ENCODE measurements around the gene MELTF. TPM values are rescaled to one million over a fixed set of nuclear protein-coding genes. Genes with fewer than 3 reads are reported as not detected.

MELTF gene
- total RNA-seq, 1 experiment from 2014 or later = 9.2 TPM

- no peaks in the 10 kb centered on the region for H3K9me3 Mint-ChIP-seq
These were observed 11.0 kb upstream of the MELTF start for GRCh38 chr3:197040658-197041057.

More at GRCh38 chr3:197040658-197041057, 11.0 kb upstream of the MELTF start:
- Histone ChIP-seq H2BK12ac (ENCODE audit: insufficient read length, low read depth, low read length) (no peak overlapping the region), H3K23me2 (ENCODE audit: insufficient read length, low read depth, low read length, poor library complexity, severe bottlenecking) (no peaks in the 10 kb centered on the region), H4K91ac (ENCODE audit: insufficient read length, low read depth, low read length) (no peak overlapping the region), H2AFZ (ENCODE audit: low read length) (no peak overlapping the region), H3K56ac (ENCODE audit: insufficient read length, low read depth, low read length) (no peak overlapping the region), H3K14ac (ENCODE audit: insufficient read depth, low read length) (no peak overlapping the region), H4K5ac (ENCODE audit: insufficient read length, low read depth, low read length) (no peak overlapping the region), H3K18ac (ENCODE audit: insufficient read length, low read depth, low read length) (no peak overlapping the region), H3K27me3 (ENCODE audit: insufficient read depth, low read length) (no peaks in the 10 kb centered on the region), H3K9me3 (ENCODE audit: control insufficient read depth, low read depth, low read length) (no peaks in the 10 kb centered on the region), H3K27ac (ENCODE audit: insufficient read length, low read depth, low read length) (no peak overlapping the region), H3K79me2 (ENCODE audit: insufficient read depth, low read length) (no peaks in the 10 kb centered on the region), H3K9ac (ENCODE audit: extremely low read depth, insufficient read length, low read length) (no peak overlapping the region), H2BK15ac (ENCODE audit: low read depth, low read length) (no peak overlapping the region), H4K8ac (replicated peaks; ENCODE audit: insufficient read length, low read depth, low read length) (no peak overlapping the region), H3K4me1 (ENCODE audit: insufficient read depth, low read length) (no peaks in the 10 kb centered on the region), H2AK5ac (ENCODE audit: insufficient read length, low read length) (no peak overlapping the region), H3K4me2 (ENCODE audit: insufficient read depth, insufficient read length, low read length) (no peak overlapping the region), H3K4ac (ENCODE audit: low read depth, low read length) (no peak overlapping the region), H2BK120ac (ENCODE audit: low read depth, low read length, poor library complexity, severe bottlenecking) (no peak overlapping the region), H3T11ph (ENCODE audit: low read length) (no peak overlapping the region), H4K20me1 (ENCODE audit: control insufficient read depth, insufficient read depth, insufficient read length) (no peaks in the 10 kb centered on the region), H3K23ac (ENCODE audit: insufficient read length, low read depth, low read length) (no peak overlapping the region), H3K79me1 (ENCODE audit: insufficient read depth, low read depth, low read length, poor library complexity, severe bottlenecking) (no peaks in the 10 kb centered on the region), H2BK5ac (ENCODE audit: insufficient read length, low read length) (no peak overlapping the region), H2BK20ac (ENCODE audit: low read depth, low read length, poor library complexity, severe bottlenecking) (no peak overlapping the region)
- no CpG with 5 or more reads among the region's 4 CpGs for WGBS (ENCODE audit: extremely low coverage, insufficient read length, low lambda C conversion rate)
- H3K4me1 Mint-ChIP-seq = peaks cover 3 to 6% of the 10 kb centered on the region in 2 experiments; a peak in 1 of 4 replicates
- H3K4me3 Mint-ChIP-seq = no peak overlapping the region
- DNase-seq = no peak
- H3K27ac Mint-ChIP-seq = no peak overlapping the region
- H3K36me3 Mint-ChIP-seq (ENCODE audit: insufficient read depth in 1 of 3, low read depth in 3 of 3) = peaks cover 0 to 10% (median 7%) of the 10 kb centered on the region in 3 experiments; a peak in 4 of 7 replicates
- no peak for TF ChIP-seq CTCF (conservative IDR thresholded peaks at IDR 0.05)
- H3K27me3 Mint-ChIP-seq (ENCODE audit: low read depth) = peaks cover 8% of the 10 kb centered on the region

Data from H9 (cell line).